GM23338 (cell line): Measurements from ENCODE around the gene ZNF22. TPM values are rescaled to one million over a fixed set of nuclear protein-coding genes. Genes with fewer than 3 reads are reported as not detected.

Experiments
- ATAC-seq: fragments of 200-7000 bp; cut with Tn5 transposase; 3 replicates; pipeline ENCODE4 v1.9.1; 2020
- DNase-seq: peaks from one replicate; pipeline ENCODE4 v3.0.0-alpha.2; 2015; ENCODE audit warnings: low spot score
- H2AFZ ChIP-seq: fragments of 200-600 bp; sonication (generic); 2 replicates; pipeline ENCODE4 v1.8.0; 2016; ENCODE audit warnings: antibody characterized with exemption, mild to moderate bottlenecking, moderate library complexity
- H3F3A ChIP-seq: fragments of 200-600 bp; sonication (generic); replicated peaks from 2 replicates; pipeline ENCODE4 v1.8.0; 2017; ENCODE audit warnings: antibody characterized with exemption, mixed run types, low read depth
- H3K27ac ChIP-seq: fragments of 200-600 bp; sonication (generic); 2 replicates; pipeline ENCODE4 v1.6.1; 2016; ENCODE audit warnings: low read depth
- H3K27me3 ChIP-seq: fragments of 200-600 bp; sonication (generic); 2 replicates; pipeline ENCODE4 v1.8.0; 2016; ENCODE audit warnings: mild to moderate bottlenecking, mixed run types, moderate library complexity; ENCODE audit not compliant: insufficient read depth
- H3K36me3 ChIP-seq: fragments of 200-600 bp; sonication (generic); 2 replicates; pipeline ENCODE4 v1.8.0; 2016; ENCODE audit warnings: mild to moderate bottlenecking; ENCODE audit not compliant: insufficient read depth
- H3K4me1 ChIP-seq: fragments of 200-600 bp; sonication (generic); 2 replicates; pipeline ENCODE4 v1.8.0; 2016; ENCODE audit warnings: mild to moderate bottlenecking, moderate library complexity; ENCODE audit not compliant: insufficient read depth
- H3K4me2 ChIP-seq: fragments of 200-600 bp; sonication (generic); 2 replicates; pipeline ENCODE4 v1.7.1; 2017; ENCODE audit warnings: mixed run types
- H3K4me3 ChIP-seq: fragments of 200-600 bp; sonication (generic); 2 replicates; pipeline ENCODE4 v1.6.1; 2016; ENCODE audit warnings: mixed run types
- H3K79me2 ChIP-seq: fragments of 200-600 bp; sonication (generic); replicated peaks from 2 replicates; pipeline ENCODE4 v1.8.0; 2017; ENCODE audit warnings: mild to moderate bottlenecking; ENCODE audit not compliant: insufficient read depth
- H3K9me2 ChIP-seq: fragments of 200-600 bp; sonication (generic); 2 replicates; pipeline ENCODE4 v1.8.0; 2017; ENCODE audit not compliant: insufficient read depth
- H4K20me1 ChIP-seq: fragments of 200-600 bp; sonication (generic); replicated peaks from 2 replicates; pipeline ENCODE4 v1.8.0; 2017; ENCODE audit warnings: mild to moderate bottlenecking; ENCODE audit not compliant: insufficient read depth
- H3K27ac Mint-ChIP-seq: 2 replicates; pipeline ENCODE4 v1.8.0; 2020; ENCODE audit warnings: inconsistent platforms, mild to moderate bottlenecking, moderate library complexity, mixed read lengths
- H3K27me3 Mint-ChIP-seq: 3 replicates; pipeline ENCODE4 v1.8.0; 2022; ENCODE audit warnings: low read depth, mild to moderate bottlenecking, moderate library complexity, mixed read lengths, inconsistent platforms; ENCODE audit not compliant: insufficient read depth, poor library complexity
- H3K36me3 Mint-ChIP-seq: 3 replicates; pipeline ENCODE4 v1.8.0; 2021; ENCODE audit warnings: low read depth, mild to moderate bottlenecking, inconsistent platforms, moderate library complexity, mixed read lengths
- H3K4me1 Mint-ChIP-seq: 3 replicates; pipeline ENCODE4 v1.8.0; 2020; ENCODE audit warnings: mild to moderate bottlenecking, inconsistent platforms, mixed read lengths
- H3K4me3 Mint-ChIP-seq: 3 replicates; pipeline ENCODE4 v1.8.0; 2021; ENCODE audit warnings: moderate library complexity, mild to moderate bottlenecking, inconsistent platforms, mixed read lengths
- H3K9me3 Mint-ChIP-seq: 3 replicates; pipeline ENCODE4 v1.8.0; 2020; ENCODE audit warnings: moderate library complexity, mild to moderate bottlenecking, inconsistent platforms, mixed read lengths
- EZH2 ChIP-seq: fragments of 200-600 bp; sonication (generic); IDR thresholded peaks from one replicate; pipeline ENCODE4 v1.8.0; 2017; ENCODE audit warnings: antibody characterized with exemption, mild to moderate bottlenecking, low read depth; ENCODE audit not compliant: unreplicated experiment
- EZH2phosphoT487 ChIP-seq: fragments of 200-600 bp; sonication (generic); IDR thresholded peaks from one replicate; pipeline ENCODE4 v1.8.1; 2018; ENCODE audit warnings: antibody characterized with exemption; ENCODE audit not compliant: unreplicated experiment
- JUNB ChIP-seq: IDR thresholded peaks from one replicate; pipeline ENCODE4 v1.6.1; 2016; ENCODE audit warnings: antibody characterized with exemption; ENCODE audit not compliant: unreplicated experiment
- NANOG ChIP-seq: IDR thresholded peaks from 2 replicates; pipeline ENCODE4 v1.6.1; 2016; ENCODE audit warnings: antibody characterized with exemption, borderline replicate concordance
- ZNF114 ChIP-seq: fragments of 250-450 bp; sonication (Bioruptor Pico); IDR thresholded peaks from 2 replicates; pipeline ENCODE4 v1.5.0; 2020; ENCODE audit warnings: mild to moderate bottlenecking, moderate library complexity
- ZNF331 ChIP-seq: fragments of 250-450 bp; sonication (Bioruptor Pico); IDR thresholded peaks from 2 replicates; pipeline ENCODE4 v1.5.0; 2020; ENCODE audit warnings: low read depth, mild to moderate bottlenecking, moderate library complexity
- ZNF462 ChIP-seq: fragments of 250-450 bp; sonication (Bioruptor Pico); IDR thresholded peaks from 2 replicates; pipeline ENCODE4 v1.5.0; 2020; ENCODE audit warnings: mild to moderate bottlenecking, moderate library complexity
- polyA plus RNA-seq: library from polyadenylated mRNA; unstranded; fragments of >200 nt; fragmentation: Nextera tagmentation; extraction: Ambion mirVana; gene quantifications from 2 replicates; pipeline ENCODE4 v1.2.1, GENCODE V29; 2016
- total RNA-seq: library from RNA; depleted of rRNA; stranded (reverse); fragments of >200 nt; shearing (Covaris generic); gene quantifications from 2 replicates; pipeline ENCODE4 v1.2.3, GENCODE V29; 2014

ZNF22 gene
- total and polyA plus RNA-seq, 2 experiments from 2014 or later, result 40.5 to 81.8 TPM

- TF ChIP-seq ZNF462, result no peak
These were observed 4.6 kb downstream of the ZNF22 start (continued) for GRCh38 chr10:45005284-45005683.

- Histone ChIP-seq H3F3A (no peaks in the 10 kb centered on the region), H3K4me2 (no peak overlapping the region), H3K4me3 (no peak overlapping the region), H3K79me2 (peaks cover 33% of the 10 kb centered on the region), H4K20me1 (peaks cover 4% of the 10 kb centered on the region), H3K36me3 (no peaks in the 10 kb centered on the region), H3K27ac (no peak overlapping the region), H3K4me1 (peaks cover 7% of the 10 kb centered on the region; the same call in 1 of the 2 replicates), H3K27me3 (no peaks in the 10 kb centered on the region), H3K9me2 (no peaks in the 10 kb centered on the region), H2AFZ (no peak overlapping the region)
- peaks cover 7% of the 10 kb centered on the region for H3K4me1 Mint-ChIP-seq
- H3K27ac Mint-ChIP-seq, result no peak overlapping the region
- DNase-seq (no peak), ATAC-seq (no peak)
- TF ChIP-seq ZNF331 (CRISPR knock-in tag), result no peak
- TF ChIP-seq EZH2phosphoT487, result no peak
- TF ChIP-seq ZNF114 (CRISPR knock-in tag), result no peak
- no peak for TF ChIP-seq EZH2
- no peak for TF ChIP-seq JUNB
- no peak for TF ChIP-seq NANOG
- H3K9me3 Mint-ChIP-seq, result peaks cover 13% of the 10 kb centered on the region; the same call in 2 of the 3 replicates
- peaks cover 31% of the 10 kb centered on the region for H3K36me3 Mint-ChIP-seq
- no peak overlapping the region for H3K4me3 Mint-ChIP-seq
- H3K27me3 Mint-ChIP-seq, result peaks cover 2% of the 10 kb centered on the region
These were observed 5.7 kb downstream of the ZNF22 start for GRCh38 chr10:45006276-45007030.
